GM18909 (cell line): ENCODE data around the gene UGT1A6.

Experiments
- ATAC-seq: cut with Tn5 transposase; IDR thresholded peaks from one replicate; pipeline ENCODE4 v1.9.1; 2021; ENCODE audit warnings: mild to moderate bottlenecking; ENCODE audit not compliant: unreplicated experiment, poor library complexity

Gene UGT1A6

DNA sequence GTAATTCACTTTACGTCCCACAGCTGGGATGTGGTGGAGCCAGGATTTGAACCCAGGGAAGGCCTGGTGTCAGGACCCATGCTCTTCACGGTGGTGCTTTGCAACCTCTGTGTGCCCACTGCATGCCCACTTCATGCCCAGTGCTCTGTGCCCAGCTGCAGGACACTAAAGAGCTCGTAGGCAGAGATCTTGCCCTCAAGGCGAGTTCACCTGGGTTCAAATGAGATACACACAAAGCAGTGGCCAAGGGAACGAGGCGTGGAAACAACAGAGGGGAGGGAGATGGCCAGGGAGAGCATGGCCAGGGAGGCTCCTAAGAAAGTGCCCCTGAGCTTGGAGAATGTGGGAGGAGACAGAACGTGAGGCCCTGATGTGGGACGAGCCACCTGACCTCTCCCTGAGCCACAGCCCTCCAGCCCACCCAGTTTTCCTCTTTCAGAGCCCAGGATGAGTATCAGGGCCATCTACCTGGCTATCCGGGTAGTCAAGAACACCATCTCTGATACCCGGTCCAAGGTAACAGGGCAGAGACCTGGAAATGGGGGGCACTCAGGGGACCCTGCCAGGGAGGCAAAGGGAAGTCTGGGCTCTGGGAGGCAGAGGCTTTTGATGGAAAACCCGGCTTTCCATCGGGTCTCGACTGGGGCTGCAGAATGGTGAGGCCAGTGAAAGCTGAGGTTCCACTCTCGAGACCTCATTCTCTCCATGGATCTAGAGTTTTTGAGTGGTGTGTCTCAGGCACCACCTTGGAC, 105.8 kb downstream of the UGT1A6 start:
- ATAC-seq: no peak

DNA sequence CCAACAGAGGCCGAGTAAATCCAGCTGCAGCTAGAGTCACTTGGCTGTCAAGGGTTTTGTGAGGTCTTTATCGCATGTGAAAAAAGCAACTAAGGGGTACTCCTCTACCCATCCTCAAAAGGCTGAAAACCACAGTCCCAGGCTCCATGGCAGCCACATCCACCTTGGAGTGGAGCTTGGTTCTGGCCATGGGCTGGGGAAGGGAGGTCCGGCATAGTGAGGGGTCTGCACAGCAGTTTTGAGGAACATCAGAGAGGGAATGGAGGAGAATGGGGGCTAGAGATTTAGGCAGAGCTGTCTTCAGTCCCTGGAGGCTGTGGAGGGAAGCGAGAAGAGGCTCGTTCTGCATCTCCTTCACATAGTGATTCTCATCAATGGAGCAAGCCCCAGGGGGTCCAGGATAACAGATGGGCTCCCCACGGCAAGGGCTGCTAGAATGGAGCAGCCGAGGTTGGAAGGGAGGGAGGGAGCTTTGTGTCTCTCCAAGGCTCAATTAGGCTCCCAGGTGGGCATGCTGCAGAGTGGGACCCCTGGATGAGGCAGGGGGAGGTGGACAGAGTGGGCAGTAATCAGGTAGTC, 106.5 kb downstream of the UGT1A6 start:
- ATAC-seq: no peak

DNA sequence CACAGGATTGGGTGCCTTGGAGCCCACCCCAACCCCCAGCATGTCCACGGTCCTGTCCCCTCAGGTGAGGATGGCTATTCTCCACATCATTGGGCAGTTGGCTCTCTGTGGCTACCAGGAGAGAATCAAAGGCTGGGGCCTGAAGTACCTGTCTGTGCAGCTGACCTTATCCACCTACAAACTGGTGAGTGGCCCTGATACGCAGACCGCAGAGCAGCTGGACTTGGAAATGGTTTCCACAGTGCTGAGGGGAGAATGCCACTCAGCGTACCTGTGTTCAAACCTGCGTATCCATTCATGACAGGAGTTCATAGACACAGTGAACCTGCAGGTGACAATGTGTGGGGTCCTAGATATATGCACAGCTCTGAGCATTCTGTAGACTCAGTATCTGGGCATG, 107.0 kb downstream of the UGT1A6 start:
- no peak for ATAC-seq

DNA sequence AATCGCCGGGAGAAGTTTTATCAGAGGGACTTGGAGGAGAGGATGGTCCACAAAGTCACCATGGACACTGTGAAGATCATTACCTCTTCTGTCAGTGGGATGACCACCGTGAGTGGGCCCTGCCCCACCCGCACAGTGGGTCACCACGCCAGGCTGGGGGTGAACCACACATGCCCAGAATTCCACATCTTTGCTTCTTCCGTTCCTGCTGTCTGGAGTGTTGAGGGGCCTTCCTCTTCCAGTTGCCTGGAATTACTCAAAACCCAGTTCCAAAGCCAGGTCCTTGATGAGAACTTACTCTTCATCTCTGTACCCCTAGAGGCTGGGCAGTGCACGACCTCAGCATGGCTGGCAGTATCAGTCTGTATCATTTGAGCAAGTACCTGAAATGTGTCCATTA, 107.5 kb downstream of the UGT1A6 start:
- no peak for ATAC-seq

DNA sequence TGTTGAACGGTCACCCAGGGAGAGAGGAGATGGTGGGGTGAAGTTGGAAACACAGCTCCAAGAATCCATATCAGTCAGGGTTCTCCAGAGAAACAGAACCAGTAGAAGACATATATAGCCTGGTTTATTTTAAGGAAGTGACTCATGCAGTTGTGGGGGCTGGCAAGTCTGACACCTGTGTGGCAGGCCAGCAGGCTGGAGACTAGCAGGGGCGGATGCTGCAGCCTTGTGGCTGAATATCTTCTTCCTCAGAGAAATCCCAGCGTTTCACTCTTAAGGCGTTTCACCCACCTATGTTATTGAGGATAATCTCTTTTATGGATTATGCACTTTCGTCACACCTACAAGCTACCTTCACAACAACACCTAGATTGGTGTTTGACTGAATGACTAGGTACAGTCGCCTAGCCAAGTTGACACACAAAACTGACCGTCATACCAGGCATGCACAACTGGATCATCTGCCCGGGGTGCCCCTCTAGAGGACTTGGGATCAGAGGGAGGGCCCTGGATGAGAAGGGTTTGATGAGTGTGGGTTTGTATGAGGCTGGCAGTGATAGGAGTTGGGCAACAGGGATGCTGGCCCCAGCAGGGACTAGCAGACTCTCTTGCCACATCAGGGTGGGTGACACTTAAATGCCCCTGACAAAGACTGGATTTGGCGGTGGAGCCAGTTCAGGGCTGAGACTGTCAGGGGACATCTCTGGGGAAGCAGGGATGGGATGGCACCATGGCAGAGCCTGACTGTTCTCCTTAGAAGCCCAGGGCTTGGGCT, 108.9 kb downstream of the UGT1A6 start:
- ATAC-seq: no peak

DNA sequence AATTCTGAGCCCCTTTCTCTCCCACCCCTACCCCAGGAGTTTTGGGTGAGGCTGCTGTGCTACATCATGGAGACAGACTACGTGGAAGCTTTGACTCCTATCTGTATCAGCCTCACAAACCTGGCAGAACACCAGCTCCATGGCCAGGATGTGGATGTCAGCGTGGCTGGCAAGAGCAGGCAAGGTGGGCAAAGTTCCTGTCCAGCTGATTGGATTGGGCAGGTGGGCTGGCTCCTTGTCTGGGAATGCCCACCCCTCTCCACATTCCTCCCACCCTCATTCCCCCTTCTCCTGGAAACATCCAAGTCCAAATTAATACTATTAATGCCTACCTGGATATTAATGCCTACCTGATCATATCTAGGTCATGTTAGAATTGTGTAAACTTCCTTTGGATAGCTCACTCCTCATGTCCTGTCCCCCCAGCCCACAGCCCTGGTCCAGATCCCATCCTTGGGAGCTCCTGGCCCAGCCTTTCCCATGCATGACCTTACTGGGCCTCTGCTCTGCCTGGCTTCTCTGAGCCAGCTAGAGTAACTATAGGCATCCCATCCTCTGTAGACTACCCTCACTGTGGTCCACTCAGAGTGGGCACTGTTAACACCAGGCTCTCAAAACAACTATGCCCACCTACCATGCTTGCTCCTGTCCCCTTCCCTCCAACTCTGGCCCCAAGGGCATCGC, 109.6 kb downstream of the UGT1A6 start:
- ATAC-seq: no peak

DNA sequence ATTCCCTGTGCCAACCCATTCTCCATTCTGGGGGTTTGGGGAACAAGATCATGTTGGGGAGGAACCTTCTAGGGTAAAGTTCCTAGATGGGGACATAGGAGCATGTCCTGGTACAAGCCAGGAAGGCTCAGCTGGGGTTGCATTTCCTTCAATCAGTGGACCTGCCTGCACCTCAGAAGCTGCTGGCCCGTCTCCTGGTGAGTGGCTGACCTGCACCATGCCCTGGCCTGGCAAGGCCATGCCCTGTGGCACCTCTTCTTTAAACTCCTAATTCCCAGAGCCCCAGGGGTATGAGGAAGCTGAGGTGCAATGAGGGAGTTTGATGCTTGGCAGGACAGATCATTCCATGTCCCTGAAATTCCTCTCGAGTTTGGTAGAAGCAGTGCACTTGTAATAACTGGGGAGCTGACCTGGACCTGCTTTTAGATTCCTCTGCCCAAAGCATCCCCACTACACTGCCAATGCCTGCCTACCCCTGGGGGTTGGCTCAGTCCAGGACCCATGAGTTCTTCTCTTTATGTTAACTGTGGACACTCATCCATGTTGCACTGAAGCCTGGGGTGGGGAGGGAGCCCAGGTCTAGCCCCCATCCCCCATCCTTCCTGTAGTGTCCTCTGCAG, 110.7 kb downstream of the UGT1A6 start:
- no peak for ATAC-seq

DNA sequence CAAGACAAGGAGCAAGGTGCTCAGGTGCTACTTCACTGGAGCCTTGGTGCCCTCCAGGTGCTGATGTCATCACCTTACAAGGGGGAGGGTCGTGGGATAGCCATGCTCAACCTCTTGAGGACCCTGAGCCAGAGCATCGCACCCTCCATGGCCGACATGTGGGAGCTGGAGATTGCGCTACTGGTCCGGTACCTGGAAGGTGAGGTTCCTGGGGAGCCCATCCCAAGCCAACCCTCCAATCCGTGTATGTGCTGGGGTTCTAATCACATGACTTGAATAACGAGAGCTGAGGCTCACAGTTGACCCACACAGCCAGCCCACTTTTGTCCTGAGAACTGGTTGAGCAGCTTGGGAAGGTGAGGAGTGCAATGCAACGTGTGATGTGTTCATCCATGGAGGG, 111.3 kb downstream of the UGT1A6 start:
- no peak for ATAC-seq

DNA sequence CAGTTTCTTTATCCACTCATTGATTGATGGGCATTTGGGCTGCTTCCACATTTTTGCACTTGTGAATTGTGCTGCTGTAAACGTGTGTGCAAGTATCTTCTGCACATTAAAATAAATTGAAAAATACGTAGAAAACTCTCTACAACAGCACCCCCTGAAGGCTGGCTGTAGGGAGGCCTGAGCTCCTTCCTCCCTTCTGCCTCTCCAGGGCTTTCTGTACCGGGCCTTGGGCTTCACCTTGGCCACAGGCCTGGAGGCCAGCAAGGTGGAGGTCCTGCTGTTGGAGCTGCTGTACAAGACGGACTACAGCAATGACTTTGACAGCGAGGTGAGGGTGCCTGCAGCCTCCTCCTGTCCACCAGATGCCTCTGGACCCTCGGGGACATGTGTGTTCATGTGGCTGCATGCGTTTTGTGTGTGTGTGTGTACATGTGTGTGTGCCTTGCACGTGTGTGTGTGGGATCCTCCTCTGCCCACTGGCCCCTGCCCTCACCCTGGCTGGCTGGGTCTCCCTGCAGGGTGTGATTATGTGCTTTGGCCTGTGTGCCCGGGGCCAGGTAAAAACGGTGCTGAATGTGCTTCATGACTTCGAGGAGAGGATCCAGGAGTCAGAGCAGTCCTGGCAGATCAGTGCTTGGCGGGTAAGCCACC, 114.7 kb downstream of the UGT1A6 start:
- ATAC-seq: no peak

DNA sequence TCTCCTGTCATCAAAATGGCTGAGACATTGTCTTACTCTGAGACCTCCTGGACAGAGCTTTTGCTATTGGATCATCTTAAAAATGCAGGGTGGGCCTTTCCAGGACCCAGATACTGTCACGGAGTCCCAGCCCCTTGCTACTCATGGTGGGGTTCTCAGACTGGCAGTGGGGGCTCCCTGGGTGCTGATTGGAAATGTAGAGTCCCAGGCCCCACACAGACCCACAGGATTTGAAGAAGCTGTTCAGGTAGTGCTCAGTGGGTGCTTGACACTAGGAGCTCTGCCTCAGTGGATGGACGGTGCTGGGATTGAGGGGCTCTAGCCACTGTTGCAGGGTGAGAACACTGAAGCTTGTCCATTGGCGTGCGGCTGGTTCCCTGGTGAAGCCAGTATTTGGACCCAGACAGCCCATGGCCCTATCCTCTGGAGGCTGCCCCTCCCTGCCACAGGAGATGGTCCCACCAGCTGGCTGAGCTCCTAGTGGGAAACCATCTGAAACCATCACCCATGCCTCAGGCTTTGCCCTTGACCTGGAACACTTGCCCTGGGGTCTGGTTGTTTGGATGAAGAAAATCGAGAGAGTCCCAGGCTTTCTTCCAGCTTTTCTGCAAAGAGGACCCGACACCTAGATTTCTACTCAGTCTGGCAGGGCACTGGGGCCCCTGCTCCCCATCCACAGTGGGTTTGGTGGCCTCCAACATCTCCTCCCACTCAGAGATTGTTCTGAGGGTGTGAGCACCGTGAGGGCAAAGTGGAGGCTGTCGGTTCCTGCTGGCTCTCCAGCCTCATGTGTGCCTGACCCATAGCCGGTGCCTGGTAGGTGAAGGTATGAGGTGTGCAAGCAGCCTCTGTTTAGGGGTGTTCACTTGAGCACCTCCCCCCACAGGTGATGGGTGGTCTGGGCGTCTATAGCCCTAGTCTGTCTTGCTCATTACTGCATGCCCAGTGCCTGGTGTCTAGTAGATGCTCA, 115.6 kb downstream of the UGT1A6 start:
- ATAC-seq: no peak

DNA sequence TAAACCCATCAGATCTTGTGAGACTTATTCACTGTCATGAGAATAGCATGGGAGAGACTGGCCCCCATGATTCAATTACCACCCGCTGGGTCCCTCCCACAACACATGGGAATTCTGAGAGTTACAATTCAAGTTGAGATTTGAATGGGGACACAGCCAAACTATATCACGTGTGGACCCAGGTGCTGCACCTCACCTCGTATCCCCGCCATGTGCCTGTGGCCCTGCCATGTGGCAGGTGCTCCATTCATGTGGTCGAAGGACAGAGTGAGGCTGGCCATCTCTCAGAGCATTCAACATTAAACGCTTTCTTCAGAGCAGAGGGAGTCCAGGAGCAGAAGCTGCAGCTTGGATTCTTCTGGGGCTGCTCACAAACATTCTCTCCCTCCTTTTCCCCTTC, 117.7 kb downstream of the UGT1A6 start:
- no peak for ATAC-seq

DNA sequence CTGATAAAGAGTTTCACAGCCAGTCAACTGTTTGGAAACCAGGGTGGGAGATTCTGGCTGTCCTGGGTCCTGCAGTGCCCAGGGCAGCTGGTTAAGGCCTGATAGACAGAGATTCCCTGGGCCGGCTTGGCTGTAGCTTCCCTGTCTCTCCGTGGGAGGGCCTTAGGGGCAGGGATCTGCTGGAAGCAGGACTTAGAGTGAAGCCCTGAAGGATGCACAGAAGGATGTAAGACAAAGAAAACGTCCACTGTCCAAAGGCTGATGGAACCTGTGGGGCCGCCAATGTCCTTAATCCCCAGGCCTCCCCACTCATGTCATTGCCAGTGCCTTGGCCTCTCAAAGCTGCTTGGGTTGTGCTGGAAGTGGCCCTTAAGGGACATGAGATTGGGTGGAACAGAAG, 118.4 kb downstream of the UGT1A6 start:
- ATAC-seq: no peak

DNA sequence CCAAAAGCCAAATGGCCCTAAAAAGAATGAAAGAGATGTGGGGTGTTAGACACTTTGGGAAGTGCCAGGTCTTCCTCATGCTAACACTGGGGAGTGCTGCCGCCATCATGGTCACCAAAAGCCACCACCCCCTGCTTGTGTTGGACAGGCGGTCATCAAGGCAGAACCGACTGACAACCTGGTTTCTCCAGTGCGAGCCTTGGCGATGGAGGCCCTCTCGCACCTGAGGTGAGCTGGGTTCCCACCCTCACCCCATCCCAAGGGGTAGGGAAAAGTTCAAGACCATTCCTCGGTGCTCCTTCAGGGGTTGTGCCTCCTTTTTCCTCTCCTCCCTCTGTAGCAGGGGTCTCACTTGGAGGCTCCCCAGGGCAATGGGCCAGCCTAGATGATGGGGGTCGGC, 119.0 kb downstream of the UGT1A6 start:
- no peak for ATAC-seq

DNA sequence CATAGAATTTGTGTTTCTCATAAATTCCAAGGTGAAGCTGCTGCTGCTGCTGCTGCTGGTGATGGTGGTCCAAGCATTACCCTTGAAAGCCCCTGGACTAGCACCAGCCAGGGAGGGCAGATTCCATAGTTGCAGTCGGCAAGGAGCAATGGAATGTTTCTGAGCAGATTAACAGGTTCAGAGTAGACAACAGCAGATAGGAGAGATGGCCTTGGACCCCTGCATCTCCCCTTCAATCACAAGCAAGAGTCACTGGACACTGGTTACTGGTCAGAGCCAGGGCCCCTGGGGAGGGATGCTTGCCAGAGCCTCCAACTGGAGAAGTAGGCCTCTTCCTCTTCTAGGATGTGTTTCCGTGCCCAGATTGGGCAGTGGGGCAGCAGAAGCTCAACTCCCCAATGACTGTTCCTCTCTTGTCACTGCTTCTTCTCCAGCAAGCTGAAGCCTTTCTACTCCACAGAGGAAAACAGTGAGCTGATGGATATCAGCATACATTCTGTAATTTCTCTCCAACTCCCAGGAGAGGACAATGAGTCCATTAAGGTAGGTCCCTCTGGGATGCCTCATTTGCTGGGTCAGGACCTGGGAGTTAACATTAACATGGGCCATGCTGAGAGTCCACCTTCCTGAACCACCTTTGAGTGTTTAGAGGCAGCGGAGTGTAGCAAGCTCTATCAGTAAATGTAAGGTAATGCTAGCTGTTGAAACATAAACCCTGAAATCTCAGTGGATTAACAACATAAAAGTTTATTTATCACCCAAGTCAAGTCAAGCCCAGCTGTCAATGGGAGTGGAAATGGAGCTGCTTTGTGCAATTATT, 120.8 kb downstream of the UGT1A6 start:
- no peak for ATAC-seq

DNA sequence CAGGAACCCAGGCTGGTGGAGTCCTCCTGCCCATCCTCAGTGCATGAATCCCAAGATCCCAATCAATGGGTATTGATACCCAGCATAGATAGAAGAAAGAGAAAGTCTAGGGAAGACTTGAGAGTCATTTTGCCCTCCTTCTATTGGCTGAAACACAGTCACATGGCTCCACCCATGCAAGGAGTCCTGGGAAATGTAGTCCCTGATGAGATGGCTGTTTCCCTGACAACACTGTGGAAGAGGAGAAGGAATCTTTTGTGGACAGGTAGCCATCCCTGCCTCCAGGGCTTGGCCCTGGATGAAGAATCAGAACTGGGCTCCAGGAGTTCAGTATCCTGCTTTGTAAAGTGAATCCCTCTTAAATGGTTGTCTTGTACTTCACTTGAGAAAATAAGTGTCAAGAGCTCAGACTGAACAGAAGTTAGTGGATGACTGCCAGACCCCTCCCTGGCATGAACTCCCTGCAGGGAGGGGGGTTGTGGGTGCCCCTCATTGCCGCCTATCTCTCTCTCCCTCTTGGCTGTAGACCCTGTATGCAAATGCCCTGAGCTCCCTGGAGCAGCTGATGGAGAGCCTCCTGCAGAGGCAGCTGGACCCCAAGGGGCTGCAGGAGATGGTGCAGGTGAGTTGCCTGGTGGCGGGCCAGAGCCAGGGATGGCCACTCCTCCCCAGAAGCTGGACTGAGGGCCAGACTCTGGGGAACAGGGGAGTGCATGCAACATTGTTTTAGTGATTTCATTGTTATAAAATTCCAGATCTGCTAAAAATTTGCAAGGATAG, 121.6 kb downstream of the UGT1A6 start:
- no peak for ATAC-seq

DNA sequence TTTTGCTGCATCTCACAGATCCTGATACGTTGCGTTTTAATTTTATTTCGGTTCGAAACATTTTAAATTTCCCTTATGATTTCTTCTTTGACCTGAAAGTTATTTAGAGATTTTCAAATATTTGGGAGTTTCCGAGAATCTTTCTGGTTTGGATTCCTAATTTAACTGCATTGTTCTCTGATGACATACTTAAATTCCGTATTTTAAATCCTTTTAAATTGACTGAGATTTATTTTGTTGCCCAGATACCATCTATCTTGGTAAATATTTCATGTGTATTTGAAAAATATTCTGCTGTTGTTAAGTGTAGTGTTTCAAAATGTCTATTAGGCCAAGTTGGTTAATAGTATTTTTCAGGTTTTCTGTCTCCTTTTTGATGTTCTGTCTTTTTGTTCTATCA, 123.2 kb downstream of the UGT1A6 start:
- no peak for ATAC-seq

DNA sequence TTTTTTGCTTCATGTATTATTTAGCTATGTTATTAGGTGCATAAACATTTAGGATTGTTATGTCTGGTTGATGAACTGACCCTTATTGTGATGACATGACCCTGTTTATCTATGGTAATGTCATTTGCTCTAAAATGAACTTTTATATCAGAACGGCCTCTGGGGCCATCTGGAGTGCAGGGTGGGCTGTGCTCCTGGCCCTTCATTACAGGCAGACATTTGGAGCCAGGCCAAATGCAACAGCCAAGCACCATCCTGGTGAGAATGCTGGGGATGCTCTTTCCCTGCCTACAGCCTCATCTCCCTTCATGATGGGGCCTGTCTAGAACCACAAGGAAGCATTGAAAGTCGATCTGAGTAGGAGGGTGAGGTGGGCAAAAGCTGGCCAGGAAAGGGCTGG, 123.6 kb downstream of the UGT1A6 start:
- ATAC-seq: no peak
